Prostate gland (tissue), 2 donors: ENCODE results near the gene ZFP62.

Experiments
- POLR2A ChIP-seq: fragments of 450-650 bp; IDR thresholded peaks from one replicate; pipeline ENCODE4 v1.6.1; 2016; ENCODE audit warnings: antibody characterized with exemption, mild to moderate bottlenecking
- POLR2AphosphoS5 ChIP-seq: sonication (generic); formaldehyde crosslinking; IDR thresholded peaks from one replicate; pipeline ENCODE4 v1.6.1; 2017; ENCODE audit warnings: antibody characterized with exemption
- TF ChIP-seq, protein P1 (sequence below), 4 experiments: fragments of 200-600 bp in 2 of 4; fragments of 450-650 bp in 2 of 4; sonication (generic) in 2 of 4; IDR thresholded peaks; 1 replicate in 3 of 4; 2 replicates in 1 of 4; pipeline ENCODE4 v1.5.1; 2016 to 2019; ENCODE audit warnings: antibody characterized with exemption in 4 of 4, mild to moderate bottlenecking in 2 of 4, moderate library complexity in 2 of 4

DNA sequence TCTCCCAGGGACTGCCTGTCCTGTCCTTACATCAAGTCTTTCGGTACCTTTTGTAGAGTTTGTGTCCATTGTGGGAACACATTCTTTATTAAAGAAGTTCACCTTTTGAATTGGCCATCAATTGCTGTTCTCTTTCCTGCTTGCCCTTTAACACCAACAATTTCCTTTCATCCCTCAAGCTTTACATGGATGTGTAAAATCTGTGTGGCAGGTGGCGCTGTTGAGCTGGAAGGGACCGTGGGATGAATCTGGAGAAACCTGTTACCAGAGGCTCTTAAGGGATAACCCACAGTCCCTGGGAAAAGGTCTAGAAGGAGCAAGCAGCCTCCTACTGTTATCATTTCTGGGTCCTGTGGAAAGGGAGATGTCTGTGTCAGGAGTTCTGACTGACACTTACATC, 7.9 kb upstream of the ZFP62 start:
- TF ChIP-seq POLR2A (no peak), POLR2AphosphoS5 (peak; percentile 79)
- TF ChIP-seq, protein P1, sequence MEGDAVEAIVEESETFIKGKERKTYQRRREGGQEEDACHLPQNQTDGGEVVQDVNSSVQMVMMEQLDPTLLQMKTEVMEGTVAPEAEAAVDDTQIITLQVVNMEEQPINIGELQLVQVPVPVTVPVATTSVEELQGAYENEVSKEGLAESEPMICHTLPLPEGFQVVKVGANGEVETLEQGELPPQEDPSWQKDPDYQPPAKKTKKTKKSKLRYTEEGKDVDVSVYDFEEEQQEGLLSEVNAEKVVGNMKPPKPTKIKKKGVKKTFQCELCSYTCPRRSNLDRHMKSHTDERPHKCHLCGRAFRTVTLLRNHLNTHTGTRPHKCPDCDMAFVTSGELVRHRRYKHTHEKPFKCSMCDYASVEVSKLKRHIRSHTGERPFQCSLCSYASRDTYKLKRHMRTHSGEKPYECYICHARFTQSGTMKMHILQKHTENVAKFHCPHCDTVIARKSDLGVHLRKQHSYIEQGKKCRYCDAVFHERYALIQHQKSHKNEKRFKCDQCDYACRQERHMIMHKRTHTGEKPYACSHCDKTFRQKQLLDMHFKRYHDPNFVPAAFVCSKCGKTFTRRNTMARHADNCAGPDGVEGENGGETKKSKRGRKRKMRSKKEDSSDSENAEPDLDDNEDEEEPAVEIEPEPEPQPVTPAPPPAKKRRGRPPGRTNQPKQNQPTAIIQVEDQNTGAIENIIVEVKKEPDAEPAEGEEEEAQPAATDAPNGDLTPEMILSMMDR (IDR thresholded peaks at IDR 0.05) = peak; percentile 55 to 91 (median 84)
